Heart left ventricle (tissue), 13 donors: Measurements from ENCODE around the gene ZBTB6.

Experiments
- POLR2A ChIP-seq, 2 donors: fragments of 450-650 bp; IDR thresholded peaks; one replicate each; pipeline ENCODE4 v1.6.1; 2017; ENCODE audit warnings: antibody characterized with exemption in 2 of 2, mild to moderate bottlenecking in 2 of 2, moderate library complexity in 2 of 2
- TF ChIP-seq, protein P1 (sequence below), 12 donors: fragments of 200-600 bp; sonication (generic) in 4 of 12; IDR thresholded peaks; one replicate each; pipeline versions ENCODE4 v1.5.0 to v1.8.0; 2018 to 2022; ENCODE audit warnings: antibody characterized with exemption in 12 of 12, mild to moderate bottlenecking in 5 of 12
- donor health status: ischemic (EF 13 %, LVEDD 7.1; RV severe dilation, severe dysfunction).
- donor health status: DM: no; HTN: yes; CAD: no.
- donor health status: DM: no; HTN: no; CAD: no.
- donor health status: ischemic (EF 25% LVEDD 6.9; RV normal size, moderate dysfunction).
- donor health status: ischemic (EF 25% LVEDD 5.7; RV mildly dilated, moderate dysfunction).
- donor health status: ischemic (EF 35%, LVEDD 5.7; RV mildly dilated, moderate dysfunction).
- donor health status: nonischemic (EF 11% LVEDD 7.7; RV severe dilation, severe dysfunction).
- donor health status: DM: yes; HTN: yes; CAD: no.
- donor health status: PGD.
- donor health status: ischemic (EF 29% LVEDD 5.4; RV normal size, mild dysfunction).
- donor health status: nonischemic (EF 23%, LVEDD 6.1; RV moderate dilation, normal function).

DNA sequence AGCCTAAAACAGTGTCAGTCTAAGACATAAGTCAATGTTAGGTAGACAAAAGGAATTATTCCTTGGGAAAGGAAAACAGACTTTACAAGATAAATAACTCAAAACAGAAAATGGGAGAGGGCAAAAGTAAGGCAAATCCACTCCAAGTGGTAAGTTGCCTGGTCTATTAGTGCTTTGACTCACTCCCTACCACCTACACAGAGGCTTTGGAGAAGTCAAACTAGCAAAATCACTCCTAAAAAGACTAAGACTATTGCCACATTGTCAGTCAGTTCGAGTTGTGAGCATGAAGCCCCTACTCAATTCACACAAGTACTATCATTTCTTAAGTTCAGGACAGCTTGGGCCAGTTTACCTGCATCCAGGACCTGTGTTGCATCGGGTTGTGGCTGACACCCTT is 5.2 kb upstream of the ZBTB6 start:
- TF ChIP-seq, protein P1, sequence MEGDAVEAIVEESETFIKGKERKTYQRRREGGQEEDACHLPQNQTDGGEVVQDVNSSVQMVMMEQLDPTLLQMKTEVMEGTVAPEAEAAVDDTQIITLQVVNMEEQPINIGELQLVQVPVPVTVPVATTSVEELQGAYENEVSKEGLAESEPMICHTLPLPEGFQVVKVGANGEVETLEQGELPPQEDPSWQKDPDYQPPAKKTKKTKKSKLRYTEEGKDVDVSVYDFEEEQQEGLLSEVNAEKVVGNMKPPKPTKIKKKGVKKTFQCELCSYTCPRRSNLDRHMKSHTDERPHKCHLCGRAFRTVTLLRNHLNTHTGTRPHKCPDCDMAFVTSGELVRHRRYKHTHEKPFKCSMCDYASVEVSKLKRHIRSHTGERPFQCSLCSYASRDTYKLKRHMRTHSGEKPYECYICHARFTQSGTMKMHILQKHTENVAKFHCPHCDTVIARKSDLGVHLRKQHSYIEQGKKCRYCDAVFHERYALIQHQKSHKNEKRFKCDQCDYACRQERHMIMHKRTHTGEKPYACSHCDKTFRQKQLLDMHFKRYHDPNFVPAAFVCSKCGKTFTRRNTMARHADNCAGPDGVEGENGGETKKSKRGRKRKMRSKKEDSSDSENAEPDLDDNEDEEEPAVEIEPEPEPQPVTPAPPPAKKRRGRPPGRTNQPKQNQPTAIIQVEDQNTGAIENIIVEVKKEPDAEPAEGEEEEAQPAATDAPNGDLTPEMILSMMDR (IDR thresholded peaks at IDR 0.05), result no peak
- no peak for TF ChIP-seq POLR2A (IDR thresholded peaks at IDR 0.05)
